KBM-7 (cell line): ENCODE measurements around the gene KATNB1.
"Not testable (repeated sequence)": the region's sequence is repeated elsewhere in the genome, so short reads cannot be mapped to it uniquely, and the experiment has no call there.

Experiments
- DNase-seq: peaks from one replicate; pipeline ENCODE4 v3.0.0-alpha.2; 2015
- in situ Hi-C: fragments of 300-500 bp; cut with MboI; formaldehyde crosslinking; loops from 2 replicates; pipeline ENCODE4 v1.14.3; 2020; ENCODE audit warnings: low sequenced_read_pairs, low pct_unique_long_range_greater_than_20kb, mixed read lengths

KATNB1 gene

GRCh38 chr16:57738844-57739243 lies 3.3 kb downstream of the KATNB1 start:
- in situ Hi-C loops = no loop called here
- DNase-seq = no peak

DNA sequence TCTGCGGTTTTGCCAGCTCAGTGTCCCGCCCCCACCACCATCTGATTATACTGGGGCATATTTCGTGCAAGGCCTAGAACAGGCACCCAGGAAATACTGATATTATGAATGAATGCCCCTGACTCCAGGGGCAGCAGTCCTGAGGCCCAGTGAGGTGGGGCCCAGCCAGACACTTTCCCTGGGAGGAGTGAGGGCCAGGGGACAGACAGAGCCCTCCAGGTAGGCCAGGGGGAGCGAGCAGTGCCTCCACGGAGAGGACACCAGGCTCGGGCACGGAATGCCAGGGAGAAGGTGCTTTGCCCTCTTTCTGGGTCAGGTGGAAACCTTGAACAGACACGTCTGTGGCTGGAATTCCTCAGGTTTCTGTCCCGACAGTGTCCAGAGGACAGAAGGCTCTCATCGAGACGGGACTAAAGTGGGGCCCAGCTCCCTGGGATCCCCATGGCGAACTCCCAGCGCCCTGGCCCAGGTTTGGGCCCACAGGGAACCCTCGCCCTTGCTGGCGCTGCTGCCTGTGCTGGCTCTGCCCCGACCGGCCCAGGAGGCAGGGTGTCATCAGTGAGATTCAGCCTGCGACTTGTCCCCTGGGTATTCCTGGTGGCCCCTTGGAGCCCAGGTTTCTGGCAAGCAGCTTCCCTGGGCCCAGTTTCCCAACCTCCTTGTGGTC lies 4.3 kb downstream of the KATNB1 start:
- DNase-seq = no peak
- in situ Hi-C loops = no loop called here

DNA sequence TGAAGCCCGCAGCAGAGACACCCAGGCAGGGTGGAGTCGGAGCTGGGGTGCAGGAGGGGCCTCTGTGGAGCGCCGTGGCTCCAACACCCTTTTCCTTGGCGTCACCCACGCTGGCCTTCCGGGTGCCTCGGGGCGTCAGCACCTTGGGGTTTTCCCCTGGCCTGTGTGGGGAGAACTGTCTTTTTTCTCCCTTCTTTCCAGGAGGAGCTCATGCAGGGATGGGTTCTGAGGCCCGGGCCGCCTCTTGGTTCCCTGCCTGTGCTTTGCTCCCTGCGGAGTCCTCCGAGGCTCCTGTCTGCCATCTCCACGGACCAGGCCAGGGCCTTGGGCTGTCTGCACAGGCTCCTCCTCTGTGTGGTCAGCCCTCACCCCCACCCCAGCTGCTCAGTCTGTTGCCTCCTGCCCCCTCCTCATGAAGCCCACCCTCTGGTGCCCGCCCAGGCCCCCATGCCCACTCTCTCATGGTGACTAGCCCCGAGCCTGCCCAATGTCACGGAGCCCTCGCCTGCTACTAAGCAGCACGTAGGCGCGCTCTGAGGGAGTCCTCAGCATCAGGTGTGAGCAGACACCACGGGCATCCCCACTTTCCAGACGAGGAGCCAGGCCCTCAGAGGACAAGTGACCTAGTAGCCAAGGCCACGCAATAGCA lies 5.0 kb downstream of the KATNB1 start:
- DNase-seq = no peak
- in situ Hi-C loops = no loop called here

DNA sequence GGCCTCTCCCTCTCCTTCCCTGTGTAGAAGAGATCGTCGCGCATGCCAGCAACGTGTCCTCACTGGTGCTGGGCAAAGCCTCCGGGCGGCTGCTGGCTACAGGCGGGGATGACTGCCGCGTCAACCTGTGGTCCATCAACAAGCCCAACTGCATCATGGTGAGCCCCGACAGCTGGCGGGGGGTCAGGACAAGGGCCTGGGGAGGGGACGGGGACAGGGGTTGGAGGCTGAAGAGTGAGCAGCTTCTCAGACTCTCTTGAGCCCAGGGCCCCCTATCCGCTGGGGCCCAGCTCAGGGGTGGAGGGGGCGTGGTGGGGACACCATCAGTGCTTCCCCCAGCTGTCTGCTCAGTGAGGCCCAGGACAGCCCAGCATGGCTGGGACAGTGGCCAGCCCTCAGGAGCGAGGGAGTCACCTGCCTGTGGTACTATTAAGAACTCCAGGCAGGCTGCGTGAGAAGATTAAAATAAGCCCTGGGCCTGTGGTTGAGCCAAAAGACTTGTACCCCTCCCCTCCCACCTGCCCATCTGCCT lies 6.2 kb downstream of the KATNB1 start:
- no peak for DNase-seq

GRCh38 chr16:57742543-57742942 lies 7.0 kb downstream of the KATNB1 start:
- in situ Hi-C loops = no loop called here
- DNase-seq = no peak

More for the DNA sequence above, 6.2 kb downstream of the KATNB1 start:
- in situ Hi-C loops = no loop called here

GRCh38 chr16:57743458-57743857 lies 7.9 kb downstream of the KATNB1 start:
- in situ Hi-C loops = no loop called here
- DNase-seq = no peak

- in situ Hi-C loops = no loop called here
- no peak for DNase-seq
These were observed 8.5 kb downstream of the KATNB1 start for GRCh38 chr16:57743886-57744641.

- in situ Hi-C loops = no loop called here
These were observed 9.0 kb downstream of the KATNB1 start for GRCh38 chr16:57744642-57744903.

GRCh38 chr16:57745768-57746167 lies 10.2 kb downstream of the KATNB1 start:
- DNase-seq = no peak
- in situ Hi-C loops = no loop called here

More at GRCh38 chr16:57744642-57744903, 9.0 kb downstream of the KATNB1 start:
- DNase-seq = no peak

DNA sequence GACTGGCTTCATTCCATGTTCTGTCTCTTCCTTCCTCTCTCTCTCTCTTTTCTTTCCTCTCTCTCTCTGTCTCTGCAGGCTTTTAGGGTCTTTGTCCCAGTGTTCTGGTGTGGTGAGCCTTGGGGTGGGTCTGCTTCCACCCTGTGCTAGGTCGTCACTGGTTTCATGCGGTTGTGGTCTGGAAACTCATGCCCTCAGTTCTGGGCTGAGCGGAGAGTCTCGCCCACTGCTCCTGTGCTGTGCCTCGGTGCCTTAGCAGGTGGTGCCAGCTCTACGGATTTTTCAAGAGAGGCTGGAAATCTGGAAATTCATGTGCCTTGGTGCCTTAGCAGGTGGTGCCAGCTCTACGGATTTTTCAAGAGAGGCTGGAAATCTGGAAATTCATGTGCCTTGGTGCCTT lies 10.7 kb downstream of the KATNB1 start:
- DNase-seq, in situ Hi-C loops: not testable (repeated sequence)

GRCh38 chr16:57747091-57747490 lies 11.5 kb downstream of the KATNB1 start:
- in situ Hi-C loops = no loop called here
- DNase-seq = no peak

DNA sequence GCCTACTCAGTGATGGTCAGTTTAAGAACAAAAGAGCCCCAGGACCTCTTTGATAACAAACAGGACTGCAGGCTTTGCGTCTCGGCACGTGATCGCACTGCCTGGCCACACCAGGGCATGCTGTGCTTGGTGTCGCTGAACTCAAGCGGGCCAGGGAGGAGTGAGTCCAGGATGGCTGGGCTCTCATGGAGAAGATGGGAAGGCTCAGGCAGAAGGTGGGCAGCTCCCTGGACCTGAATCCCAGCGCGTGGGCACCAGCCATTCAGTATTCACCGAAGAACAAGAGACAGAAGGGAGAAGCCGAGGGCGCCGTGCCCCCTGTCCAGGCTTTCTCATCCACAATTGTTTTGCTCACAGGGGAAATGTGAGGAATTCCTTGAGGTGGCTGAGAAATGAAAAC lies 11.9 kb downstream of the KATNB1 start:
- no peak for DNase-seq
- in situ Hi-C loops = no loop called here

DNA sequence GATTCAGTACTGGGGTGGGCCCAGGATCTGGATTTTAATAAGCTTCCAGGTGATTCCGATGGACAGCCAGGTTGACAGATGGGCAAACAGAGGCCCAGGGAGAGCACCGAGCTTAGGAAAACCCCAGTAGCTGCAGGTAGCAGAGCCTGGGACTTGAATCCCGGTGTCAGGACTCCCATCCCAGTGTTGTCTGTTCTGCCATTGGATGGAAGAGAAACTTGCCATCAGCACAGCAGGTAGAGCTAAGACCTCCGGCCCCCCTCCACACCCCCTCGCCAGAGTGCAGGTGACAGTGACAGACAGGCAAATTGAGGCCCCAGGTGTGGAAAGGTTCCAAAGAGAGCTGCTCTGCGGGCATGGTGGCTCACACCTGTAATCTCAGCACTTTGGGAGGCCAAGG lies 12.4 kb downstream of the KATNB1 start:
- DNase-seq = no peak
- in situ Hi-C loops = no loop called here

- DNase-seq = no peak
- in situ Hi-C loops = no loop called here
These were observed 13.0 kb downstream of the KATNB1 start for GRCh38 chr16:57748596-57748995.

DNA sequence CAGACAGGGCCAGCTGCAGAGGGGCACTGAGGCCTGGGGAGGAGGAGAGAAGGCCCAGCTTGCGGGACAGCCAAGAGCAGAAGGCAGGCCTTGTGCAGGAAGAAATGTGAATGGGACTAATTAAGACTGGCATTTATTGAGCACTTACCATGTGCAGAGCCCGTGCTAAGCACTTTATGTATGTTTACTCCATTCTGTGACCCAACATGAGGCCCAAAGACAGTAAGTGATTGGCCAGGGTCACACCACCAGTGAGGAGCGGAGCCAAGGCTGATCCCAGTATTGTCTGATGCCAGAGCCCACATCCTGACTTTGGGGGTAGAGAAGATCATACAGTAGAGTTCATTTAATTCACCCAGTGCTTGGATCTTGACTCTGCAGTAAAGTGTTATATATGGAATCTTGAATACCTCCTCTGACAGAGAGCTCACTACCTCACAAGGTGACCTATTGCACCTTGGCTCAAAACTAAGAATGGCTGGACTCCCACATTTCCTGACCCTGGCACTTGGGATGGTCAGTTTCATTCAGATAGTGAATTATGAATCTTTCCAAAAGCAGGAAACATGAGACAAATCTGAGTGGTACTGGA lies 13.6 kb downstream of the KATNB1 start:
- in situ Hi-C loops = no loop called here
- DNase-seq = no peak

GRCh38 chr16:57749856-57750452 lies 14.4 kb downstream of the KATNB1 start:
- no peak for DNase-seq
- in situ Hi-C loops = loop anchor here (25.0 kb wide), 1 partner anchor 237 kb away; a partner anchor contains a TSS

GRCh38 chr16:57750796-57751538 lies 15.4 kb downstream of the KATNB1 start:
- in situ Hi-C loops = loop anchor here (25.0 kb wide), 1 partner anchor 236 kb away; a partner anchor contains a TSS

DNA sequence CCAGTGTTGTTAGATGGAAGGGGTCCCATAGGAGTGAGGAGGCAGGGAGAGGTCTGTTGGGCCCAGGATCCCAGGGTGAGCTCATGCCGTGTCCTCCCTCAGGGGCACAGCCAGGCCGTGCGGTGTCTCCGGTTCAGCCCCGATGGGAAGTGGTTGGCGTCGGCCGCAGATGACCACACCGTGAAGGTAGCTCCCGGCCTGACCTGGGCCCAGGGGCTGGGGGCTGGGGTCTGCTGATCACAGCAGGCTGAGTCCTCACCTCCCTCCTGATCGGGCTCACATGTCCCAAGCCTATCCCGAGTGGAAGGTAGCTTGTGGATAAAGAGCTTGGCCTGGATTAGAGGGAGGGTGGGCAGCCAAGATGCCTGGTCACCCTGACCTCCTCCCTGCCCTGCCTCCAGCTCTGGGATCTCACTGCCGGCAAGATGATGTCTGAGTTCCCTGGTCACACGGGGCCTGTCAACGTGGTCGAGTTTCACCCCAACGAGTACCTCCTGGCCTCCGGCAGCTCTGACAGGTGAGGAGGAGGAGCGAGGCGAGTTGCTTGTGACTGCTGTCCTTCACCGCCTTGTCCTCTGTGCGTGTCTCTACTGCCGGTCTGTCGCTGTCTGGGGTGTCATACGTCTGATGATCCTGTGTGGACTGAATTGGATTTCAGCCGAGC lies 16.1 kb downstream of the KATNB1 start:
- in situ Hi-C loops = loop anchor here (25.0 kb wide), 1 partner anchor 236 kb away; a partner anchor contains a TSS

More at GRCh38 chr16:57750796-57751538, 15.4 kb downstream of the KATNB1 start:
- DNase-seq = no peak

More for the DNA sequence above, 16.1 kb downstream of the KATNB1 start:
- DNase-seq = no peak
